C4-2B (cell line): ENCODE results near the gene ATP2B2.

Experiments
- H3K27ac ChIP-seq: fragments of 450-650 bp; 2 replicates; pipeline ENCODE4 v1.5.1; 2017
- ZFX ChIP-seq: fragments of 450-650 bp; IDR thresholded peaks from 2 replicates; pipeline ENCODE4 v1.6.1; 2017
- TF ChIP-seq, protein P1 (sequence below): fragments of 450-650 bp; conservative IDR thresholded peaks from 2 replicates; pipeline ENCODE4 v1.5.1; 2017; ENCODE audit warnings: mild to moderate bottlenecking

Gene ATP2B2

DNA sequence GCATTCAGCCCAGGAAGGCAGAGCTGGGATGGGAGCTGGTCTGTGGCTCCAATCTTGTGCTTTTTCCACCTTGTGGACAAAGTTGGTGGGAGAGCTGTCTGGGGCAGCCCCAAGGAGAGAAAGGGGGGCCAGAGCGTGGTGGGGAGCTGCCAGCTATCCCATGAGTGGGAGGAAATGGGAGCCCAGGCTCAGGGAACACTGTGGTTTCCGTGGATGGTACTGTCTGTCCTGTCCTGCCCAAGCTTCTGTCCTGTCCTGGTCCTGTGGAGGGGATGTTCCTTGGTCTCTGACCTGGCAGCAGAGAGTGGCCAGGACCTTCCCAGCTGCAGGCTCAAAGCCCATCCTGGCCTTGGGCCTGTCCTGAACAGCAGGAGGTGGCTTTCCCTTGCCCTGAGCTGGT, 111.9 kb downstream of the ATP2B2 start:
- no peak overlapping the region for H3K27ac ChIP-seq
- no peak for TF ChIP-seq ZFX
- TF ChIP-seq, protein P1, sequence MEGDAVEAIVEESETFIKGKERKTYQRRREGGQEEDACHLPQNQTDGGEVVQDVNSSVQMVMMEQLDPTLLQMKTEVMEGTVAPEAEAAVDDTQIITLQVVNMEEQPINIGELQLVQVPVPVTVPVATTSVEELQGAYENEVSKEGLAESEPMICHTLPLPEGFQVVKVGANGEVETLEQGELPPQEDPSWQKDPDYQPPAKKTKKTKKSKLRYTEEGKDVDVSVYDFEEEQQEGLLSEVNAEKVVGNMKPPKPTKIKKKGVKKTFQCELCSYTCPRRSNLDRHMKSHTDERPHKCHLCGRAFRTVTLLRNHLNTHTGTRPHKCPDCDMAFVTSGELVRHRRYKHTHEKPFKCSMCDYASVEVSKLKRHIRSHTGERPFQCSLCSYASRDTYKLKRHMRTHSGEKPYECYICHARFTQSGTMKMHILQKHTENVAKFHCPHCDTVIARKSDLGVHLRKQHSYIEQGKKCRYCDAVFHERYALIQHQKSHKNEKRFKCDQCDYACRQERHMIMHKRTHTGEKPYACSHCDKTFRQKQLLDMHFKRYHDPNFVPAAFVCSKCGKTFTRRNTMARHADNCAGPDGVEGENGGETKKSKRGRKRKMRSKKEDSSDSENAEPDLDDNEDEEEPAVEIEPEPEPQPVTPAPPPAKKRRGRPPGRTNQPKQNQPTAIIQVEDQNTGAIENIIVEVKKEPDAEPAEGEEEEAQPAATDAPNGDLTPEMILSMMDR: no peak

DNA sequence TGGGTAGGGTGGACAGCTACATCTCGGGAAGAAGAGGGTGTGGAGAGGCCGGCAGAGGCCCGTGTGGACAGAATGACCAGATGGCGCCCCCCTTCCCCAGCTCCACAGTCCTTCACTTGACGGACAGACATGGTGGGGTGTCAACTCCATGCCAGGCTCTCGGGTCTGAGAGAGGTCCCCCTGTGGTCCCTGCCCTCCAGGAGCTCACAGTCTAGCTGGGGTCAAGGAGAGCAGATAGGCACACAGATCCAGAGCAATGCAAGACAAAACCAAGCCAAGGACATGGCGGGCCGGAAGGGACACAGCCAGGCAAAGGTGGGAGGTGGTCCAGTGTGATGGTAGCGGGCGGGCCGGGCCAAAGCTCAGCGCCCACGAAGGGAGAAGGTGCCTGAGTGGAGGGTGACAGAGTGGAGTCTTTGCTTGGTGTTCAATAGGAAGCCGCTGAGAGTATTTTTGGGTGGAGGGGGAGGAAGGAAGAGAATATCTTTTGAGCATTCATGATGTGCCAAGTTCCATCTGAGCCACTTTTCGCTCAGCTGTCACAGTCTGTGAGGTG, 112.4 kb downstream of the ATP2B2 start:
- H3K27ac ChIP-seq: no peak overlapping the region
- TF ChIP-seq, protein P1: no peak
- no peak for TF ChIP-seq ZFX

DNA sequence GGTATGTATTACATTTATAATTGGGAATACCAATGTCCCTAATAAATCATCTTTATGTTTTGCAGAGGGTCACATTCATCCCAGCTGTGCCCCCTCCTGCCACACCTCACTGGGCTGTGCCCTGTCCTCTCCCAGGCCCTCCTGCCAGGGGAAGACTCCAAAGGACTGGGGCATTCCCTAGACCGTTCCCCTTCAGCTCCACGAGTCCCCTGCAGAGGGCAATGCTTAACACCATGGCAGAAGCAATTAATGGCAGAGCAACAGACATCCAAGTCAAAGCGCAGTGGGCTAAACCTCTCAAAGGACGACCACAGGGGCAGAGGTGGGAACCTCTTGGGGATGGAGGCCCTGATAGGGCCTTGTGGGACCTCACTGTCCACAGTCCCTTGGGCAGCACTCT, 113.1 kb downstream of the ATP2B2 start:
- TF ChIP-seq ZFX: no peak
- TF ChIP-seq, protein P1: no peak
- no peak overlapping the region for H3K27ac ChIP-seq

DNA sequence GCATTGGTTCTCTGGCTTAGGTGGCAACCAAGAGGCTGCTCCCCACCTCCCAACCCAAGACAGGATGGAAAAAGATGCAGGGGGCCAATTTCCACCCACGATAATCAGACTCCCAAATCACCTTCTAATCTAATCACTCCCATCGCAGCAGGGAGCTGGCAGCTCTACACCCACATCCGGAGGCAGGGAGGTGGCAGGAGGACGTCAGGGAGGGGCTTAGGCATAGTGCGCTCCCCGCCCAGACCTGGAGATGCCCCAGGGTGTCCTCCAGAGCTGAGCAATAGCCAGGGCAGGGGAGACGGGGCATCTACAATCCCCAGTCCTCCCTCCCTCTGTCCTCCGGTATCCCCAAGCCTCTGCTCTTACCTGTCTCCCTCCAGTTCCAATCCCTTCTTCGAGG, 114.0 kb downstream of the ATP2B2 start:
- no peak overlapping the region for H3K27ac ChIP-seq

DNA sequence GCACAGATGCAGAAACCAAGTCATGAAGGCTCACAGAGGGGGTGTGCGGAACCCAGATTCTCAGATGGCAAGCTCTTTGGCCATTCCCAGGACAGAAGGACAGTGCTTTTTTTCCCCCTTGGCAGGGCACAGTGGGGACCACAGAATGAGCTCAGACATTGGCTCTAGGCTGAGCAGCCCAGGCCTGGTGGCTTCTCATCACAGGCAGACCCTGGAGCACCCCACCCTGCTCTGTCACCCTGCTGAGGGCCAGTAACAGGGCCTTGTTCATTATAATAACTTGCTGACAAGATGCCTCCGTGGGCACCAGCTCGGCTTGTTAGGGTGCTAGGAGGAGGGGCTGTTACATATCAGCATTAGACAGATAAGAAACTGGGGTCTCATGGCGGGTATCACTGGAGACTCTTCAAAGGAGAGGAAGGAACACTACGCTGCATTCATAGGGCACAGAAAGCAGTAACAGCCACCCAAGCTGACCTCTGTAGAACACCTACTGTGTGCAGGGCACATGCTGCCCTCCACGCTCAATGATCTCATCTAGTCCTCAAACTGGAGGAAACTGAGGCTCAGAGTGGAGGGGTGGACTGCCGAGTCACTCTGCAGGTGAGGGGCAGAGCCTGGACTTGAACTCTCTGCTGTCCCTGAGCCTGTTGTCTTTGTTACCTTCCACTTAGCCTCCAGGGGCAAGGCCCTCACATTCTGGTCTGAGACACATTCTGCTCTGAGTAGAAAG, 114.6 kb downstream of the ATP2B2 start:
- no peak overlapping the region for H3K27ac ChIP-seq
- no peak for TF ChIP-seq ZFX
- TF ChIP-seq, protein P1: no peak

More for the DNA sequence above, 114.0 kb downstream of the ATP2B2 start:
- TF ChIP-seq ZFX: no peak
- TF ChIP-seq, protein P1: no peak

DNA sequence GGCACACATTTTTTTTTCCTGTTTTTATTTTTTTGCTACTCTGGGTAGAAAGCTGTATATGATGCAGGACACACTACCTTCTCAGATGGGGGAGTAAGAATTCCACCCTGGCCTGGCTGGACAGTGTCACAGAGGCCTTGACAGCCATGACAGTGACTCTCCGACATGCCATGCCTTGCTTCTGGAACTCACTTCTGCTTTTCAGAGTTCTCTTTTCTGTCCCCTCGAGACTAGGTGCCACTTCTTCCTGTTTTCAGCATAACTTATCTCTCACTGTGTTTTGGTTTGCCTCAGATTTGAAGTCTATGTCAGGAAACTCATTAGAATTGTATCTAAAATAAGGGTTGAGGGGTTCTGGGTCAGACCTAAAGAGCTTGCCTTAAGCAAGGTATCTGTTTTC, 115.4 kb downstream of the ATP2B2 start:
- TF ChIP-seq, protein P1: no peak
- no peak for TF ChIP-seq ZFX
- H3K27ac ChIP-seq: no peak overlapping the region

DNA sequence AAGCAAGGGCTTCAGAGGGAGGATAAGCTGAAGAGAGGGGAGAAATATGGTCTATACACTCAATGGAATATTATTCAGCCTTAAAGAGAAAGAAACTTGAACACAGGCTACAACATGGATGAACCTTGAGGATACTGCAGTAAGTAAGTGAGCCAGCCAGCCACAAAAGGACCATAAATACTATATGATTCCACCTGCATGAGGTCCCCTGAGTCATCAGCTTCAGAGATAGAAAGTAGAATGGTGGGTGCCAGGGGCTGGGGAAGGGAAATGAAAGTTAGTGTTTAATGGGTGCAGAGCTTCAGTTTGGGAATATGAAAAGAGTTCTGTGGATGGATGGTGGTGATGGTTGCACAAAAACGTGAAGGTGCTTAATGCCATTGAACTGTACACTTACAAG, 116.0 kb downstream of the ATP2B2 start:
- no peak overlapping the region for H3K27ac ChIP-seq
- TF ChIP-seq, protein P1: no peak
- TF ChIP-seq ZFX: no peak
